Epithelial cell of proximal tubule (primary cell): Measurements from ENCODE around the gene KLF13. TPM values are rescaled to one million over a fixed set of nuclear protein-coding genes. Genes with fewer than 3 reads are reported as not detected.

Source experiments
- DNase-seq: peaks from one replicate; pipeline ENCODE4 v3.0.0-alpha.2; 2011; ENCODE audit warnings: low read depth
- H3K4me3 ChIP-seq: 2 replicates; pipeline ENCODE4 v1.5.1; 2011; ENCODE audit warnings: low read depth, mild to moderate bottlenecking, low read length
- CTCF ChIP-seq: conservative IDR thresholded peaks from 2 replicates; pipeline ENCODE4 v1.5.1; 2012; ENCODE audit warnings: low read depth, mild to moderate bottlenecking, low read length
- total RNA-seq: library from RNA; depleted of rRNA; stranded (reverse); fragments of >200 nt; gene quantifications from 2 replicates; pipeline ENCODE4 v1.2.3, GENCODE V29; 2015

The KLF13 gene
- total RNA-seq, 1 donor from 2014 or later: 66.2 TPM

- TF ChIP-seq CTCF: no peak
- no peak overlapping the region for H3K4me3 ChIP-seq
- DNase-seq: no peak
These were observed 59.1 kb downstream of the KLF13 start for GRCh38 chr15:31385736-31386135.

GRCh38 chr15:31387092-31387478 lies 60.5 kb downstream of the KLF13 start:
- no peak for TF ChIP-seq CTCF
- DNase-seq: no peak
- no peak overlapping the region for H3K4me3 ChIP-seq

GRCh38 chr15:31387479-31388118 lies 61.0 kb downstream of the KLF13 start:
- TF ChIP-seq CTCF: no peak
- H3K4me3 ChIP-seq: no peak overlapping the region
- DNase-seq: no peak

- DNase-seq: no peak
These were observed 62.9 kb downstream of the KLF13 start for GRCh38 chr15:31389576-31389975.

GRCh38 chr15:31390029-31390428 lies 63.4 kb downstream of the KLF13 start:
- TF ChIP-seq CTCF: no peak
- no peak for DNase-seq
- no peak overlapping the region for H3K4me3 ChIP-seq

More at GRCh38 chr15:31389576-31389975, 62.9 kb downstream of the KLF13 start:
- no peak overlapping the region for H3K4me3 ChIP-seq
- no peak for TF ChIP-seq CTCF

GRCh38 chr15:31390777-31391486 lies 64.3 kb downstream of the KLF13 start:
- H3K4me3 ChIP-seq: no peak overlapping the region
- no peak for DNase-seq
- TF ChIP-seq CTCF: no peak
